Measurements from ENCODE around the gene MMP14. TPM values are rescaled to one million over a fixed set of nuclear protein-coding genes. Genes with fewer than 3 reads are reported as not detected.

MMP14 gene
- total RNA-seq, 6 experiments from 2014 or later = 8.7 to 26.0 (median 12.8) TPM

DNA sequence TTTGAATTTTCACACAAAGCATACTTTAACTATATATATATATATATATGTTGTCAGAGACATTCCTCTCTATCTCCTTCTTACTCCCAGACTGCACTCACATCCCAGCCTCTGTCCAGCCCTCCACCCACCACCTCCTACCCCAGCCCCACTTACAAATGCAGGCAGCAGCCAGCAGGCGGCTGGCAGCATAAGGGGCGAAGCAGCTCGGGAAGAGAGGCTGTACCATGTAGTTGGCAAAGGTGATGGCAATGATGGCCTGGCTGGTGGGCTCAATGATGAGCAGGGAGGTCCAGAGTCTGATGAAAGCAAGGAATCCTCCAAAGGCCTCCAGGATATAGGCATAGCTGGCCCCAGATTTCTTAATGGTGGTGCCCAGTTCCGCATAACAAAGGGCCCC is 23.6 kb upstream of the MMP14 start:
- intact Hi-C loops (cut with DNase I) = no loop called here
- 65% methylated on average over 4 of the region's 4 CpGs for WGBS (ENCODE audit: insufficient coverage, low coverage, low lambda C conversion rate, missing lambda C conversion rate)
- H3K27ac ChIP-seq = no peak overlapping the region

DNA sequence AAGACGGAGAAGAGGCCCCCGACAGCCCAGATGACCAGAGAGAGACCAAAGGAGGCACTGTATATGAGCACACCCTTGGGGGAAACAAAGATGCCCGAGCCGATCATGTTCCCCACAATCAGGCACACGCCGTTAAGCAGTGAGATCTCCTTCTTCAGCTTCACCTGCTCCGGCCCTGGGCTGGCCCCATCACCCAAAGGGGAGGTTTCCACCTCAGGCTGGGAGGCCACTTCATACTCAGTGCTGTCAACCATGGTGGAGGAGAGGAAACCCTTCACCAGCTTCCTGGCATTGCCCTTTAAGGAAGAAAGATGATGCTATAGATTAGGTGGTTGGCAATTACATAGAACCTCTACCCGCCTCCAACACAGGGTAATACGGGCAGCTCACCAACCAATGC is 23.2 kb upstream of the MMP14 start:
- Histone ChIP-seq H3K9me3 (no peaks in the 10 kb centered on the region), H3K4me3 (no peak overlapping the region), H3K27ac (no peak overlapping the region), H3K27me3 (no peaks in the 10 kb centered on the region), H3K4me1 (no peaks in the 10 kb centered on the region), H3K36me3 (no peaks in the 10 kb centered on the region)
- ATAC-seq = no peak
- TF ChIP-seq POLR2A (IDR thresholded peaks at IDR 0.05) = no peak
- TF ChIP-seq, protein P1, sequence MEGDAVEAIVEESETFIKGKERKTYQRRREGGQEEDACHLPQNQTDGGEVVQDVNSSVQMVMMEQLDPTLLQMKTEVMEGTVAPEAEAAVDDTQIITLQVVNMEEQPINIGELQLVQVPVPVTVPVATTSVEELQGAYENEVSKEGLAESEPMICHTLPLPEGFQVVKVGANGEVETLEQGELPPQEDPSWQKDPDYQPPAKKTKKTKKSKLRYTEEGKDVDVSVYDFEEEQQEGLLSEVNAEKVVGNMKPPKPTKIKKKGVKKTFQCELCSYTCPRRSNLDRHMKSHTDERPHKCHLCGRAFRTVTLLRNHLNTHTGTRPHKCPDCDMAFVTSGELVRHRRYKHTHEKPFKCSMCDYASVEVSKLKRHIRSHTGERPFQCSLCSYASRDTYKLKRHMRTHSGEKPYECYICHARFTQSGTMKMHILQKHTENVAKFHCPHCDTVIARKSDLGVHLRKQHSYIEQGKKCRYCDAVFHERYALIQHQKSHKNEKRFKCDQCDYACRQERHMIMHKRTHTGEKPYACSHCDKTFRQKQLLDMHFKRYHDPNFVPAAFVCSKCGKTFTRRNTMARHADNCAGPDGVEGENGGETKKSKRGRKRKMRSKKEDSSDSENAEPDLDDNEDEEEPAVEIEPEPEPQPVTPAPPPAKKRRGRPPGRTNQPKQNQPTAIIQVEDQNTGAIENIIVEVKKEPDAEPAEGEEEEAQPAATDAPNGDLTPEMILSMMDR (IDR thresholded peaks at IDR 0.05) = no peak
- WGBS (ENCODE audit: insufficient coverage, low coverage, low lambda C conversion rate, missing lambda C conversion rate) = 51% methylated on average over 5 of the region's 9 CpGs
- DNase-seq = no peak
- intact Hi-C loops (cut with DNase I) = no loop called here

More for the DNA sequence above, 23.6 kb upstream of the MMP14 start:
- H3K36me3 ChIP-seq = no peaks in the 10 kb centered on the region
- ATAC-seq (no peak), DNase-seq (no peak)
- no peaks in the 10 kb centered on the region for H3K9me3 ChIP-seq
- H3K4me1 ChIP-seq = no peaks in the 10 kb centered on the region
- H3K27me3 ChIP-seq = no peaks in the 10 kb centered on the region
- no peak overlapping the region for H3K4me3 ChIP-seq
- TF ChIP-seq, protein P1 (IDR thresholded peaks at IDR 0.05) = no peak
- no peak for TF ChIP-seq POLR2A (IDR thresholded peaks at IDR 0.05)

DNA sequence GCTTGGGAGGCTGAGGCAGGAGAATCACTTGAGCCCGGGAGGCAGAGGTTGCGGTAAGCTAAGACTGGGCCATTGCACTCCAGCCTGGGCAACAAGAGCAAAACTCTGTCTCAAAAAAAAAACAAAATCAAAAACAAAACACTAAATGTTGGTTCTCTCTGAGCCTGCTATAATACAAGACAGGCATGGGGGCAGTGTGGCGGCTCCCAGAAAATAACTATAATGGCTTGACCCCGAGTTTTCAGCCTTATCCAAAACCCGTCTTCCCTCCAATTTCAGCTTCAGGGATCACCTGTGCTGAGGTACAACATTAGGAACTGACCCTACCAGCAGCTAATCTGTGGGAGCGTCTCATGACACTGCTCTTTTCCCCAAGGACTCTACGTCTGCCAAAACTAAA is 22.0 kb upstream of the MMP14 start:
- WGBS (ENCODE audit: insufficient coverage, low coverage, low lambda C conversion rate, missing lambda C conversion rate) = 62% methylated on average over 6 of the region's 7 CpGs
- no peak for DNase-seq
- Histone ChIP-seq H3K27ac (peak overlapping the region in 1 of 3 donors; percentile 10), H3K4me1 (no peaks in the 10 kb centered on the region), H3K36me3 (no peaks in the 10 kb centered on the region), H3K4me3 (peak overlapping the region in 1 of 3 donors; percentile 31), H3K27me3 (no peaks in the 10 kb centered on the region), H3K9me3 (no peaks in the 10 kb centered on the region)
- TF ChIP-seq, protein P1 (IDR thresholded peaks at IDR 0.05) = no peak
- TF ChIP-seq POLR2A (IDR thresholded peaks at IDR 0.05) = no peak
- intact Hi-C loops (cut with DNase I) = no loop called here
- no peak for ATAC-seq

DNA sequence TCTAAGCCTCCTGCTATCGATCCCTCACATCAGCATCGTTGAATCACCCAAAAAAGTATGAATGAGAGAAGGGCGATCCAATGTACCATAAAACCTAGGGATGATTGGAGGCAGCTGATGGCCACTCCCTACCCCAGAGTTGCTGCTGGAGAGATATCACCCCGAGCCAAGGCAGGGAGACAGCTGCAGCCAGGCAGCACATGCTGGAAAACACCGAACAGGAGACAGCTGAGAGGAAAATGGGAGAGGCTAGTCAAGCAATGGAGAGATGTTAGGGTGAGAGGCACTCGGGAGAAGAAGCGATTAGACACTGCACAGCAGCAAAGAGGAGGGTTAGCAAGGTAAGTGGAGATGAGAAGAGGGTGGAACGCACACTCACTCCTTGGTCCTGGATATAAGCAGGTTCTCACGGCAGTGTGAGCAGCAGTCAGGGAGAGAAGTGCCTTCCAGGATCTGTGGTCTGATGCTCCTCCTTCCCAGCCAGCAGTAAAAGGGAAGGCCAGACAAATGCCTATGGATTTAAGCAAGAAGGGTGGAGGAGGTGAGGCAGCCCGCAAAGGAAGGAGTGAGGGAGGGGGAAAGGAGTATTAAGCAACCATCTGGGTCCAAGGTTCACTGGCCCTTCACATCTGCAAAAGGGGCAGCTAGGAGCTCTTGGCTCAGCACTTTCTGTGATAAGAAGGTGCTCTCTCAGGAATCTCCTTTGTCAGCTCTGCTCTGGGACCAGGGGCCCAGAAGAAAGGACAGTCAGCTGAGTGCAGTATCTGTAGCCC is 21.3 kb upstream of the MMP14 start, which contains the start of gene SLC7A7:
TSS of gene SLC7A7 (minus strand) at position 495 of the 773 bp plus-strand sequence. CDS start 2,037 bp downstream, outside the sequence.
- intact Hi-C loops (cut with DNase I) = no loop called here
- H3K9me3 ChIP-seq = no peaks in the 10 kb centered on the region
- peak within 1 kb of the TSS in 2 of 3 donors; percentile 10 to 47 for H3K27ac ChIP-seq
- ATAC-seq (peak in 3 of 4 donors; percentile 2 to 38 (median 37)), DNase-seq (no peak)
- TF ChIP-seq POLR2A (IDR thresholded peaks at IDR 0.05) = no peak
- TF ChIP-seq, protein P1 (IDR thresholded peaks at IDR 0.05) = no peak
- 31% methylated on average over 10 of the region's 10 CpGs for WGBS (ENCODE audit: insufficient coverage, low coverage, low lambda C conversion rate, missing lambda C conversion rate)
- H3K4me1 ChIP-seq = no peaks in the 10 kb centered on the region
- peak within 1 kb of the TSS in 1 of 3 donors; percentile 31 for H3K4me3 ChIP-seq
- H3K36me3 ChIP-seq = no peaks in the 10 kb centered on the region
- H3K27me3 ChIP-seq = no peaks in the 10 kb centered on the region
